Left colon (tissue), 2 donors: ENCODE results near the gene PHKA1. TPM values are rescaled to one million over a fixed set of nuclear protein-coding genes. Genes with fewer than 3 reads are reported as not detected.
"Not testable (repeated sequence)": the region's sequence is repeated elsewhere in the genome, so short reads cannot be mapped to it uniquely, and the experiment has no call there.

ENCODE experiments used
- ATAC-seq: fragments of 200-7000 bp; cut with Tn5 transposase; one replicate; pipeline ENCODE4 v1.9.1; 2020; ENCODE audit warnings: mild to moderate bottlenecking, moderate library complexity
- DNase-seq, 2 donors: peaks; one replicate each; pipeline ENCODE4 v3.0.0-alpha.2; 2020
- intact Hi-C, 2 donors: fragments of 100-400 bp; cut with DNase I in 1 of 2; cut with micrococcal nuclease in 1 of 2; formaldehyde crosslinking; loops; one replicate each; pipeline versions ENCODE4 v1.11.2 to v1.14.0; 2022; cut with DNase I, micrococcal nuclease
- long read RNA-seq: library from polyadenylated mRNA; unstranded; transcript quantifications from one replicate; pipeline ENCODE4 v2.0.0, GENCODE V29; 2021
- total RNA-seq, 2 donors: library from RNA; stranded (reverse); fragmentation: NEBNext Ultra II Directional; extraction: Animal tissue kit (Norgen Biotek cat#: 25700); gene quantifications; one replicate each; pipeline ENCODE4 v1.2.1, GENCODE V29; 2021
- donor health status: DM: no; HTN: no; CAD: no.
- donor health status: DM: yes; HTN: yes; CAD: no.

Gene PHKA1
- 1 to 10 TPM; 3.9 TPM for total RNA-seq
- long read RNA-seq, result 0 reads

DNA sequence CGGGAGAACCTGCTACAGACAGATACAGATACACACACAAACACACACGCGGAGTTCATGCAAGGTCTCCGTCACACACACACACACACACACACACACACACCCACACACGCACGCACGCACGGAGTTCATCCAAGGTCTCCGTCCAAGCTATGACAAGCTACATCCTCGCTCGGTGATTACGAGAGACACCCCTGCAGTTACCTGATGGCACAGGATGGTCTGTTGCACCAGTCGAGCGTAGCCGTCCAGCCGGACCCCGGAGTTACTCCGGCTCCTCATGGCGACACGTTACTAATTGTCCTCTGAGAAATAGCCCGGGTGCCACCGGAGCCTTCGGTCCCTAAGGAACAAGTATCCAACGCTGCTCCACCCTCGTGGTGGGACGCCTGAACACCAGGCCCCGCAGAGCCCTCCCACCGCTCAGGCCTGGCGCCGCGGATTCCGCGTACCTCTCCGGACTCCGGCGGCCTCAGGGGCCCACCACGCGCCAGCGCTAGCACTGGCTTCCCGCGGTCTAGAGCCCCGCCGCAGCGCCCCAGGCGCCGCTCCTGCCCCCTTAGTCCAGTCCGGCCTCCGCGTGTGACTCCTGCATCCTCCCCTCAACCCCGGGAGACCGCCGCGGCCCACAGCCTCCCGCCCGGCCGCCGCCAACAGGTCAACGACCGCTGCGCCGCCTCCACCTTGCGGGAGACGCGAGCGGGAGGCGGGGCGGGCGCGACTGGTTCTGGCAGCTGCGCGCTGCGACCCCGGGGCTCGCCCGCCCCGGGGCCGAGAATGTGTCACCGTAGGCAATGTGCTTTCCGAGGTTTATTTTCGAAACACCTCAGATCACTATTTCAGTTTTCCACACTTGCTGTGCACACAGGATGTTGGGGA is at the start of gene PHKA1:
Gene PHKA1, minus strand, starts transcription at position 708 of the 879 bp plus-strand sequence. Its CDS starts 426 bp downstream, at position 282.
- DNase-seq (peak; percentile 33 to 62), ATAC-seq (peak; percentile 83)
- intact Hi-C loops, result not testable (repeated sequence)

GRCh38 chrX:72760454-72760853 is 46.3 kb upstream of the PHKA1 start:
- ATAC-seq, DNase-seq, intact Hi-C loops: not testable (repeated sequence)

GRCh38 chrX:72748545-72748944 is 34.4 kb upstream of the PHKA1 start:
- intact Hi-C loops, DNase-seq: not testable (repeated sequence)
- peak; percentile 45 for ATAC-seq

DNA sequence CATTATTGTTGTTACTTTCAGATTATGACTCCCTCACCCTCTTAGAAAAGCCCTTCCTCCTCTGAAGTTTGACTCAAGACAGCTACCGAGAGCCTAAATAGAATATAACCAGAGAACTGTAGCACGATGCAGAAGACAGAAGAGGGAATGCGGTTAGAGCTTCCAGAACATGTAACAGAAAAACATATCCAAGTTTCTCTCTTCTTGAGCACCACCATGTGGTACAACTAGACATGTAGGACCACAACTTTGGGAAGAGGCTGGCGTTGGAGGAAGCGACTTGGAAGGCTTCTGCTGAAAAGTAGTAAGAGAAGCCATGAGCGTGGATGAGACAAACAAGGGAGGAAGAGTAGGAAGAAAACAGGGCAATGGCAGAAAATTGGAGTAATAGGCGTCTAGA is 31.4 kb upstream of the PHKA1 start:
- intact Hi-C loops, ATAC-seq, DNase-seq: not testable (repeated sequence)

- ATAC-seq (no peak), DNase-seq (no peak)
- intact Hi-C loops, result no loop called here
These were observed 21.5 kb upstream of the PHKA1 start for GRCh38 chrX:72735561-72735960.

DNA sequence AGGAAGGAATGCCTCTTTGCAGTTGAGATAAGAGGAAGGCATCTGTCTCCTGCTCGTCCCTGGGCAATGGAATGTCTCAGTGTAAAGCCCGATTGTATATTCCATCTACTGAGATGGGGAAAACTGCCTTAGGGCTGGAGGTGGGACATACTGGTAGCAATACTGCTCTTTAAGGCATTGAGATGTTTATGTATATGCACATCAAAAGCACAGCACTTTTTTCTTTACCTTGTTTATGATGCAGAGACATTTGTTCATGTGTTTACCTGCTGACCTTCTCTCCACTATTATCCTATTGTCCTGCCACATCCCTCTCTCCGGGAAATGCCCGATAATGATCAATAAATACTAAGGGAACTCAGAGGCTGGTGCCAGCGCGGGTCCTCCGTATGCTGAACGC is 19.5 kb upstream of the PHKA1 start:
- peak in 1 of 2 donors; percentile 6 for DNase-seq
- ATAC-seq, intact Hi-C loops: not testable (repeated sequence)

- intact Hi-C loops, result no loop called here
- ATAC-seq, result no peak
These were observed 13.7 kb upstream of the PHKA1 start for GRCh38 chrX:72727846-72728245.

DNA sequence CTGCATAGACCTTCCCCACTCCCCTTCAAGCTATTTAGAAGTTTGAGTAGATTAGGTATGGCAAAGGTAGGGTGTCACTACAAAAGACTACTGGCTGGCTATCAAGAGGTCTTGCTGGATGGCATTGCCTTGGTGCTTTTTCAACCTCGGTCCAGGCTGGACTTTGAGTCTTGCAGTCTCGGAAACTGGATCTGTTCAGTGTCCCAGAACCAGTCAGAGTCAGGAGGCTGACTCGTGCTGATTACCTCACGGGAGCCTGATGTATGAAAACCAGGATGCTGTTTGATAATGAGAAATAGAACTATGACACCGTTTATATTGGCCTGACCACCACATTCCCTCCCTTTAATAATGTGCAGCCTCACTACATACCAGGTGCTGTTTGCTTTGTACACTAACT is 2.7 kb upstream of the PHKA1 start:
- no peak for ATAC-seq
- DNase-seq, result no peak
- intact Hi-C loops, result no loop called here

More at GRCh38 chrX:72727846-72728245, 13.7 kb upstream of the PHKA1 start:
- no peak for DNase-seq

DNA sequence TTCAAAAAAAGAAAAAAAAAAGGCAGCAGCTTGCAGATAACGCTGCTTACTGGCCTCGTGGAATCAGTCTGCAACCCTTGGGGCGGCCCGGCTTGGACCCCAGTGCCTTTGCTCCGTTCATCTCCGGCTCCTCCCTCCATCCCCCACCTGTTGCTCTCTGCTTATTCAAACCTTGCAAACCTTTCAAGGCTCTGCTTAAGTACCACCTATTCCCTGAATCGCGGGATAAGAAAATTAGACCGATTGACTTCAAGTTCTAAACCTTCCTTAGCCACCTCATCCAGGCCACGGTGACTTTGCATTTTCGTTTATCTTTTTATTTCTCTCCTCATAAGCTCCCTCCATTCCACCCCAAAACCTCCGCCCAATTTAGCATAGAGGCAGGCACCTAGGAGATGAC is 1.4 kb upstream of the PHKA1 start:
- DNase-seq (no peak), ATAC-seq (no peak)
- intact Hi-C loops, result no loop called here

GRCh38 chrX:72714478-72714916 is 391 bp upstream of the PHKA1 start:
- intact Hi-C loops, result no loop called here
- peak; percentile 85 for ATAC-seq
- peak; percentile 58 to 64 for DNase-seq

- DNase-seq, result no peak
- intact Hi-C loops, result no loop called here
- no peak for ATAC-seq
These were observed 976 bp downstream of the PHKA1 start for GRCh38 chrX:72713130-72713529.

- intact Hi-C loops, result no loop called here
- no peak for DNase-seq
- ATAC-seq, result no peak
These were observed 1.9 kb downstream of the PHKA1 start for GRCh38 chrX:72712094-72712755.

- ATAC-seq, result no peak
- intact Hi-C loops, result no loop called here
These were observed 8.3 kb downstream of the PHKA1 start for GRCh38 chrX:72705814-72706213.

DNA sequence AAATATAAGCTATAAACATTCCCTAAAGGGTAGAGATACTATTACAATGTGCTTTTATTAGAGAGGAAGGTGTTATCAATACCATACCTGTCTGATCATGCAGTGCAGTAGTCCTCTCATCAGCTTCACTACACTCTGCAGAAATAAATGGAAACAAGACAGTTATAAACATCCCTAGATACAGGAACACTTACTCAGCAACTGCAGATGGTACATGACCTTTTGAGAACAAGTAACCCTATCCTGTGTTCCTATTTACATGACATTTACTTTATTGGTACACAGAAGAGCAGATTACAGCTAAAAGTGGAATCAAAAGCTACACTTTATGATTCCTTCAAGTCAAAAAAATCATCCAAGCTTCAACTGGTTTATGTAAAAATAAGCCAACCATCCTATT is 9.0 kb downstream of the PHKA1 start:
- DNase-seq (no peak), ATAC-seq (no peak)
- intact Hi-C loops, result no loop called here

More at GRCh38 chrX:72705814-72706213, 8.3 kb downstream of the PHKA1 start:
- DNase-seq, result no peak

- intact Hi-C loops, result no loop called here
- DNase-seq (no peak), ATAC-seq (no peak)
These were observed 19.9 kb downstream of the PHKA1 start for GRCh38 chrX:72694170-72694569.

- ATAC-seq (no peak), DNase-seq (no peak)
- intact Hi-C loops, result no loop called here
These were observed 20.6 kb downstream of the PHKA1 start for GRCh38 chrX:72693477-72693876.

DNA sequence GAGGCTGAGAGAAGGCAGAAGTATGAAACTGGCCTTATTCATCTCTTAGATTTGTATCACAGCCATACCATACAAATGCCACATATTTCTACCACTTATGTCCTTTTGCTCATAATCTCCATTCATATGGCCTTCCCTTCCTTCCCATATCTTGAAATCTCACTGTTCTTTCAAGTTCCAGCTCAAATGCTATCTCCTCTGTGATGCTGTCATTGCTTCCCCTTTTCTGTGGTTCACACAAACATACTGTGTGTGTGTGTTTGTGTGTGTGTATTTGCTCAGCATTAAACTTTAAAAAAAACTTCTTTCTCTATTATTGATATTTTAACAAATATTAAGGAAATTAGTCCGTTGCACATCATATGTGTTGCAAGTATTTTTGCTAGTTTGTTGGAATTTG is 26.7 kb downstream of the PHKA1 start:
- ATAC-seq (no peak), DNase-seq (no peak)
- intact Hi-C loops, result no loop called here

DNA sequence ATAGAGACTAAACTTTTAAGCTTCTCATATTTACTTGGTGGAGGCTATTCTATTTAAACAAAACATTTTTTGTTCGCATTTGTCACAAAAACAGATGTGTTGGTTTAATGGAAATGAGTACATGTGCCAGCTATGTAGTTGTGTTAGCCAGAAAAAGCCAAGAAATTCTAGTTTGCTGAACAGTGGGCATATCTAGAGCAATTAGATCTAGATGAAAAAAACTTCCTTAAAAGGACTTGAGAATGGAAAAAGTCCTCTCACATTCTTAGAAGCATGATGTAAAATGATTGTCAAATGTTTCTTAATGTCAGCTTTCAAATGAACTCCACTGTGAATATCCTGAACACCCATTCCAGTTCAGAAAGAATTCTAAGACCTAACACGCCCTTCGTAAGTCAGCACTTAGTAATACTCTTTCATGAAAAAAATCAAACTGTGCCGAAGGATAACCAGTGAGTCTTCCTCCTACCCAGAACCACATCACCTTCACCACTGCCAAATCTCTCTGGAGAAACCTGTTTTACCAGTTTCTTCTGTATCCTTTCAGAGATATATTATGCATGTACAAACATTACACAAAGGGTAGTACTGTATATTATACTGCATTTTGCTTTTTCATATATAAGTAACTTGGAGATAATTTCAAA is 28.2 kb downstream of the PHKA1 start:
- ATAC-seq (peak; percentile 98), DNase-seq (no peak)
- intact Hi-C loops, result no loop called here

GRCh38 chrX:72685018-72685417 is 29.1 kb downstream of the PHKA1 start:
- DNase-seq (no peak), ATAC-seq (no peak)
- intact Hi-C loops, result no loop called here
